Measurements from ENCODE around the gene MAPK14. TPM values are rescaled to one million over a fixed set of nuclear protein-coding genes. Genes with fewer than 3 reads are reported as not detected.

Gene MAPK14
- total RNA-seq, 3 donors from 2014 or later = 56.1 to 67.7 (median 63.2) TPM

DNA sequence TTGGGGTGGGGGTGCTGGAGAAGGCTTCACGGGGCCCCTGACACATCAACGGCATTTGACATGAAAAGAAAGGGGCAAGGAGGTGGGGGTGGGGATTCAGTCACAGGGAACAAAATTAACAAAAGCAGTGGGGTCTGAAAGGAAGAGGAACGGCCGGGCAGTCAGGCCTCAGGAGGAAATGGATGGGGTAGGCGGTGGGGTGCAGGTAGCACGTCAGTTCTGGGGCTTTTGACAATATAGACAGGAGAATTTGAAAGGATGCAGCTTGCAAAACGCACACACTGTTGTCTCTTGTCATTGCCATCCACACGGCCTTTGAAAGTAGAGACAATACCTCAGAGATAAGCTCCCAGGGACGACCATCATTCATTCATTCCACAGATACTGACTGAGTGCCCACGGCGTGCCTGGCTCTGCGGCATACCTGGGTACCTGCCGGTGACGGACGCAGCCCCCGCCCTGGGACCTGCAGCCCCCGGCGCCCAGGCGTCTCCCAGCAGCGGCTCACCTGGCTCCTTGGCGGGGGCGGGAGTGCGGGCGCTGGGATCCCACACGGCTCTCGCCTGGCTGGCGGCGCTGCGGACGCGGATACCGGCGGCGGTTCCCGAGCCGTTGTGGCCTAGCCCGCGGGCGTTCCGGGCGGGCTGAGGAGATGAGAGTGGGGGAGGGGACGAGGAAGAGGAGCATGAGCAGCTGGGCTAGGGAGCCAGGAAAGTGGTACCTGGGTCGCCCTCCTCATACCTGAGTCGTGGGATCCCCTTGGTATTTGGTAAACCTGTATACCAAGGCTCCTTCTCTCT lies 3.4 kb upstream of the MAPK14 start, which contains the start of gene SLC26A8:
SLC26A8 (minus strand) TSS at position 646 of the 800 bp plus-strand sequence. CDS start 4,934 bp downstream, outside the sequence.
- intact Hi-C loops (cut with DNase I, micrococcal nuclease) = no loop called here
- Histone ChIP-seq H3K9me3 (no peaks in the 10 kb centered on the region), H3K4me3 (no peak within 1 kb of the TSS), H3K4me1 (ENCODE audit: low read depth) (no peaks in the 10 kb centered on the region), H3K36me3 (ENCODE audit: low read depth) (no peaks in the 10 kb centered on the region)
- no peak for TF ChIP-seq CTCF (IDR thresholded peaks at IDR 0.05)
- ATAC-seq = no peak
- DNase-seq = no peak

GRCh38 chr6:36025260-36025931 lies 2.2 kb upstream of the MAPK14 start:
- Histone ChIP-seq H3K4me3 (no peak overlapping the region), H3K4me1 (ENCODE audit: low read depth) (peaks cover 11% of the 10 kb centered on the region), H3K9me3 (no peaks in the 10 kb centered on the region), H3K36me3 (ENCODE audit: low read depth) (no peaks in the 10 kb centered on the region)
- no peak for TF ChIP-seq CTCF (IDR thresholded peaks at IDR 0.05)
- ATAC-seq = no peak
- intact Hi-C loops (cut with DNase I, micrococcal nuclease) = loop anchor here (5.0 kb wide), 1 partner anchor 72 kb away; no protein-coding TSS in a partner anchor
- no peak for DNase-seq

DNA sequence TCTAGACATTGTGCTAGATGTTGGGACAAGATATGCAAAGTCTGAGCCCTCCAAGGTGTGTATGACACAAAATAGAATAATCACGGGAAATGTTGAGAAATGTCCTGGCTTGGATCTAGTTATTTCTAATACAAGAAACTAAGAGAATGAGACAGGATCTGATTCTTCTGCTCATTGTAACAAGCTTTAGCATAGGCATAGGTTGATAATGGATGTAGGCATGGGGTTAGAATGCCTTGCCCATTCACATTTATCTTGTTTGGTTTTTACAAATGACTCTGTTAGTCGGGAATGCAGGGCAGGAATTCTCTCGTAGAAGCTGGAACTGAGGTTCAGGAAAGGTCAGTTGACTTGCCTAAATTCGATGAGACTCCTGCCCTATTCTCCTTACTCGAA lies 1.7 kb upstream of the MAPK14 start:
- Histone ChIP-seq H3K36me3 (ENCODE audit: low read depth) (no peaks in the 10 kb centered on the region), H3K4me3 (no peak overlapping the region), H3K9me3 (no peaks in the 10 kb centered on the region), H3K4me1 (ENCODE audit: low read depth) (peaks cover 11% of the 10 kb centered on the region)
- no peak for ATAC-seq
- TF ChIP-seq CTCF (IDR thresholded peaks at IDR 0.05) = no peak
- DNase-seq = no peak
- intact Hi-C loops (cut with DNase I, micrococcal nuclease) = loop anchor here (5.0 kb wide), 1 partner anchor 71 kb away; no protein-coding TSS in a partner anchor

- intact Hi-C loops (cut with DNase I, micrococcal nuclease) = loop anchor here (5.0 kb wide), 1 partner anchor 69 kb away; no protein-coding TSS in a partner anchor
- Histone ChIP-seq H3K4me1 (ENCODE audit: low read depth) (peaks cover 11% of the 10 kb centered on the region), H3K9me3 (no peaks in the 10 kb centered on the region), H3K36me3 (ENCODE audit: low read depth) (no peaks in the 10 kb centered on the region), H3K4me3 (peak overlapping the region; percentile 99)
- DNase-seq (peak; percentile 46 to 77 (median 70)), ATAC-seq (peak; percentile 47)
- TF ChIP-seq CTCF (IDR thresholded peaks at IDR 0.05) = no peak
Measured at GRCh38 chr6:36028088-36028876, 674 bp downstream of the MAPK14 start.

DNA sequence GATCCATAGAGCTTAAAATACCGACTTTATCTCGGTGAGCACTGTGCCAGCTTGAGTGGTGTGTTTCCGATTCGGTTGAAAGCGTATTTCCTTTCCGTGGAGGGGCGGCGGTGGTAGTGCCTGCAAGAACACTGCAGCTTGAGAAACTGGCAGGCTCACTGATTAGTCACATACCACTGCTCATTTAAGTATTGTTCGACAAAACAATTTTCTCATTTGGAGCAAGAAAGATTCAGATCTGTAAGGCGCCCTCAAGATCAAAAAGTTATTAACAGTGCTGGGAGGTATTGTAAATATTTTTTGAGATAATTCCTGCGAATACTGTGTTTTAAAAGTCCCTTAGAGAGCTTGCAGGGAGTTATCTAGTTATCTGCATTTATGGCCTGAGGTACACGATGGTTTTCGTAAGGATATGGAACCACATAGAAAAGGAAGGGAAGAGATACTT lies 1.3 kb downstream of the MAPK14 start:
- intact Hi-C loops (cut with DNase I, micrococcal nuclease) = loop anchor here (5.0 kb wide), 1 partner anchor 68 kb away; no protein-coding TSS in a partner anchor
- ATAC-seq = peak; percentile 39
- no peaks in the 10 kb centered on the region for H3K9me3 ChIP-seq
- H3K36me3 ChIP-seq (ENCODE audit: low read depth) = no peaks in the 10 kb centered on the region
- DNase-seq = peak; percentile 66 to 77 (median 75)
- TF ChIP-seq CTCF (IDR thresholded peaks at IDR 0.05) = no peak
- H3K4me3 ChIP-seq = peak overlapping the region; percentile 99
- H3K4me1 ChIP-seq (ENCODE audit: low read depth) = peaks cover 11% of the 10 kb centered on the region

All from mucosa of descending colon (tissue), 3 donors.